Sigmoid colon (tissue), 7 donors: ENCODE results near the gene RPP25L. TPM values are rescaled to one million over a fixed set of nuclear protein-coding genes. Genes with fewer than 3 reads are reported as not detected.

Experiments
- DNase-seq: peaks from one replicate; pipeline ENCODE4 v3.0.0-alpha.2; 2019
- H3K27ac ChIP-seq, 4 donors: fragments of 200-600 bp; sonication (generic); one replicate each; pipeline ENCODE4 v1.5.1; 2016 to 2019; ENCODE audit warnings: mild to moderate bottlenecking in 1 of 4
- H3K27me3 ChIP-seq, 3 donors: fragments of 200-600 bp; sonication (generic); one replicate each; pipeline ENCODE4 v1.5.1; 2019; ENCODE audit warnings: mild to moderate bottlenecking in 1 of 3
- H3K36me3 ChIP-seq, 4 donors: fragments of 200-600 bp; sonication (generic); one replicate each; pipeline ENCODE4 v1.5.1; 2016 to 2019
- H3K4me1 ChIP-seq, 4 donors: fragments of 200-600 bp; sonication (generic); one replicate each; pipeline ENCODE4 v1.5.1; 2017 to 2019
- H3K4me3 ChIP-seq, 4 donors: fragments of 200-600 bp; sonication (generic); one replicate each; pipeline ENCODE4 v1.5.1; 2017 to 2019; ENCODE audit warnings: mild to moderate bottlenecking in 2 of 4, moderate library complexity in 1 of 4
- H3K9me3 ChIP-seq, 4 donors: fragments of 200-600 bp in 3 of 4; sonication (generic) in 3 of 4; one replicate each; pipeline versions ENCODE4 v1.5.1 to v1.6.1; 2013 to 2019
- CTCF ChIP-seq, 4 experiments: fragments of 450-650 bp in 3 of 4; fragments of 200-600 bp in 1 of 4; IDR thresholded peaks; one replicate each; pipeline ENCODE4 v1.5.1; 2016 to 2019; ENCODE audit warnings: antibody characterized with exemption in 4 of 4, mild to moderate bottlenecking in 3 of 4, moderate library complexity in 2 of 4
- EP300 ChIP-seq, 4 donors: sonication (generic); formaldehyde crosslinking; IDR thresholded peaks; one replicate each; pipeline ENCODE4 v1.6.1; 2017; ENCODE audit warnings: antibody characterized with exemption in 4 of 4
- POLR2A ChIP-seq, 2 donors: fragments of 450-650 bp; IDR thresholded peaks; one replicate each; pipeline ENCODE4 v1.6.1; 2016; ENCODE audit warnings: antibody characterized with exemption in 2 of 2, mild to moderate bottlenecking in 2 of 2, moderate library complexity in 2 of 2
- POLR2AphosphoS5 ChIP-seq, 4 donors: sonication (generic); formaldehyde crosslinking; IDR thresholded peaks; one replicate each; pipeline ENCODE4 v1.6.1; 2017; ENCODE audit warnings: antibody characterized with exemption in 4 of 4
- WGBS, 2 donors: extraction: QIAGEN DNeasy Blood & Tissue Kit; methylation state at CpG; one replicate each; pipeline ENCODE4 v1.1.7; 2013; 5-methylcytosine and 5-hydroxymethylcytosine counted together
- intact Hi-C: fragments of 100-400 bp; cut with DNase I; formaldehyde crosslinking; loops from one replicate; pipeline ENCODE4 v1.15.1; 2023
- polyA plus RNA-seq, 3 donors: library from polyadenylated mRNA; stranded (reverse); fragments of 200-250 nt; gene quantifications; one replicate each; pipeline ENCODE4 v1.2.3, GENCODE V29; 2013
- small RNA-seq, 3 donors: library from RNA; depleted of rRNA; stranded (forward); fragments of <200 nt; gene quantifications; one replicate each; pipeline ENCODE3, GENCODE V24; 2016
- total RNA-seq, 4 donors: library from RNA; depleted of rRNA; stranded (reverse); fragments of >200 nt; gene quantifications; one replicate each; pipeline ENCODE4 v1.1.0, GENCODE V29; 2016
- donor health status: healthy with polysubstance abuse.
- donor health status: Bipolar disorder and iron deficiency.
- donor health status: healthy.

RPP25L gene
- total and polyA plus RNA-seq, 7 donors, result 23.3 to 72.1 (median 44.3) TPM

GRCh38 chr9:34563262-34563661 is 48.6 kb downstream of the RPP25L start:
- H3K9me3 ChIP-seq, result peaks cover 0 to 3% (median 0%) of the 10 kb centered on the region in 4 donors
- peaks cover 0 to 31% (median 14%) of the 10 kb centered on the region in 3 donors for H3K27me3 ChIP-seq
- intact Hi-C loops, result no loop called here
- no peak overlapping the region for H3K27ac ChIP-seq
- DNase-seq, result no peak
- H3K4me1 ChIP-seq, result peaks cover 0 to 18% (median 5%) of the 10 kb centered on the region in 4 donors
- H3K36me3 ChIP-seq, result no peaks in the 10 kb centered on the region
- WGBS, 2 donors, result 61 to 65% methylated on average over 5 of the region's 5 CpGs
- H3K4me3 ChIP-seq, result no peak overlapping the region
- TF ChIP-seq EP300 (IDR thresholded peaks at IDR 0.05) (no peak), POLR2AphosphoS5 (IDR thresholded peaks at IDR 0.05) (no peak), POLR2A (IDR thresholded peaks at IDR 0.05) (no peak), CTCF (IDR thresholded peaks at IDR 0.05) (no peak)

GRCh38 chr9:34562135-34562745 is 49.7 kb downstream of the RPP25L start:
- intact Hi-C loops, result no loop called here
- 81% methylated on average over 7 of the region's 7 CpGs for WGBS, 2 donors

GRCh38 chr9:34560599-34561214 is 51.2 kb downstream of the RPP25L start:
- Histone ChIP-seq H3K36me3 (no peaks in the 10 kb centered on the region), H3K4me1 (peaks cover 0 to 18% (median 5%) of the 10 kb centered on the region in 4 donors), H3K4me3 (no peak overlapping the region), H3K27me3 (peaks cover 0 to 45% (median 21%) of the 10 kb centered on the region in 3 donors), H3K27ac (peak overlapping the region in 1 of 4 donors; percentile 18), H3K9me3 (peaks cover 0 to 3% (median 0%) of the 10 kb centered on the region in 4 donors)
- intact Hi-C loops, result no loop called here
- TF ChIP-seq POLR2AphosphoS5 (IDR thresholded peaks at IDR 0.05) (no peak), CTCF (IDR thresholded peaks at IDR 0.05) (no peak), POLR2A (IDR thresholded peaks at IDR 0.05) (no peak), EP300 (IDR thresholded peaks at IDR 0.05) (no peak)
- DNase-seq, result no peak
- 17 to 69% methylated on average over 21 of the region's 21 CpGs for WGBS, 2 donors

More at GRCh38 chr9:34562135-34562745, 49.7 kb downstream of the RPP25L start:
- H3K27ac ChIP-seq, result no peak overlapping the region
- H3K9me3 ChIP-seq, result peaks cover 0 to 3% (median 0%) of the 10 kb centered on the region in 4 donors
- H3K27me3 ChIP-seq, result peaks cover 0 to 41% (median 21%) of the 10 kb centered on the region in 3 donors
- H3K4me3 ChIP-seq, result no peak overlapping the region
- no peaks in the 10 kb centered on the region for H3K36me3 ChIP-seq
- DNase-seq, result no peak
- TF ChIP-seq CTCF (IDR thresholded peaks at IDR 0.05) (peak in 2 of 4 experiments; percentile 14 to 15), POLR2A (IDR thresholded peaks at IDR 0.05) (no peak)
- H3K4me1 ChIP-seq, result peaks cover 0 to 18% (median 5%) of the 10 kb centered on the region in 4 donors

Small RNA genes within 50 kb of the gene (small RNA-seq; reads per million reads assigned to genes)
- 0 reads per million in 3 donors for gene CCL27

Other genes starting within 250 kb of the RPP25L start
- gene MYORG, start 235.2 kb downstream of the RPP25L start, total RNA-seq, result 10 to 100 TPM in 3 of 4 donors, 1 to 10 TPM in 1; 3.9 to 23.5 (median 20.0) TPM
- 10 to 100 TPM in 1 of 3 donors, 1 to 10 TPM in 2; 3.0 to 23.4 (median 5.5) TPM for gene MYORG, start 235.2 kb downstream of the RPP25L start, polyA plus RNA-seq
- gene FAM219A, start 153.5 kb downstream of the RPP25L start, total RNA-seq, result 10 to 100 TPM in 1 of 4 donors, 1 to 10 TPM in 3; 7.4 to 10.2 (median 8.8) TPM
- gene FAM219A, start 153.5 kb downstream of the RPP25L start, polyA plus RNA-seq, result 1 to 10 TPM; 3.0 to 7.9 (median 3.2) TPM
- gene DNAI1, start 153.3 kb downstream of the RPP25L start, total RNA-seq, result under 1 TPM in 1 of 4 donors, not detected in 3; under 0.01 TPM
- under 1 TPM in 1 of 3 donors, not detected in 2; 0.01 TPM for gene DNAI1, start 153.3 kb downstream of the RPP25L start, polyA plus RNA-seq
- gene ENHO, start 89.1 kb downstream of the RPP25L start, total RNA-seq, result 1 to 10 TPM in 1 of 4 donors, not detected in 3; 2.5 TPM
- 1 to 10 TPM; 1.9 to 7.4 (median 6.0) TPM for gene ENHO, start 89.1 kb downstream of the RPP25L start, polyA plus RNA-seq
- 10 to 100 TPM in 1 of 4 donors, 1 to 10 TPM in 3; 3.0 to 12.9 (median 7.5) TPM for gene CNTFR, start 22.4 kb downstream of the RPP25L start, total RNA-seq
- gene CNTFR, start 22.4 kb downstream of the RPP25L start, polyA plus RNA-seq, result 1 to 10 TPM; 1.6 to 4.6 (median 4.2) TPM
- 100 to 1,000 TPM in 2 of 4 donors, 10 to 100 TPM in 2; 59.6 to 122 (median 106) TPM for gene DCTN3, start 8.4 kb upstream of the RPP25L start, total RNA-seq
- gene DCTN3, start 8.4 kb upstream of the RPP25L start, polyA plus RNA-seq, result 10 to 100 TPM; 84.0 to 90.7 (median 86.7) TPM
- not detected for gene ARID3C, start 17.0 kb upstream of the RPP25L start, total RNA-seq
- under 1 TPM in 1 of 3 donors, not detected in 2; 0.06 TPM for gene ARID3C, start 17.0 kb upstream of the RPP25L start, polyA plus RNA-seq
- 10 to 100 TPM; 69.0 to 82.6 (median 72.6) TPM for gene SIGMAR1, start 25.7 kb upstream of the RPP25L start, total RNA-seq
- gene SIGMAR1, start 25.7 kb upstream of the RPP25L start, polyA plus RNA-seq, result 10 to 100 TPM; 12.0 to 71.5 (median 13.2) TPM
- 10 to 100 TPM; 28.8 to 51.0 (median 33.1) TPM for gene GALT, start 34.6 kb upstream of the RPP25L start, total RNA-seq
- gene GALT, start 34.6 kb upstream of the RPP25L start, polyA plus RNA-seq, result 10 to 100 TPM; 15.6 to 44.8 (median 21.7) TPM
- 100 to 1,000 TPM in 1 of 4 donors, 10 to 100 TPM in 3; 67.3 to 110 (median 90.7) TPM for gene IL11RA, start 40.1 kb upstream of the RPP25L start, total RNA-seq
- gene IL11RA, start 40.1 kb upstream of the RPP25L start, polyA plus RNA-seq, result 10 to 100 TPM in 1 of 3 donors, 1 to 10 TPM in 2; 1.4 to 14.8 (median 7.2) TPM
- not detected for gene CCL27, start 50.6 kb upstream of the RPP25L start, total RNA-seq
- gene CCL27, start 50.6 kb upstream of the RPP25L start, polyA plus RNA-seq, result under 1 TPM in 1 of 3 donors, not detected in 2; 0.63 TPM
- gene CCL19, start 79.2 kb upstream of the RPP25L start, total RNA-seq, result 1 to 10 TPM in 1 of 4 donors, not detected in 3; 5.8 TPM
- gene CCL19, start 79.2 kb upstream of the RPP25L start, polyA plus RNA-seq, result 100 to 1,000 TPM in 1 of 3 donors, 1 to 10 TPM in 2; 1.8 to 415 (median 1.8) TPM
- gene CCL21, start 98.0 kb upstream of the RPP25L start, total RNA-seq, result 100 to 1,000 TPM in 3 of 4 donors, 10 to 100 TPM in 1; 61.6 to 214 (median 160) TPM
- gene CCL21, start 98.0 kb upstream of the RPP25L start, polyA plus RNA-seq, result 100 to 1,000 TPM in 1 of 3 donors, 10 to 100 TPM in 1, 1 to 10 TPM in 1; 1.4 to 204 (median 41.4) TPM